ENCODE results near the gene AFAP1L2.

AFAP1L2 gene

GRCh38 chr10:114283535-114284234 is 120.6 kb downstream of the AFAP1L2 start:
- no peak for DNase-seq

- DNase-seq: no peak
These were observed 121.2 kb downstream of the AFAP1L2 start for GRCh38 chr10:114283091-114283490.

- no peak for DNase-seq
These were observed 121.8 kb downstream of the AFAP1L2 start for GRCh38 chr10:114282526-114282925.

GRCh38 chr10:114281461-114281860 is 122.8 kb downstream of the AFAP1L2 start:
- DNase-seq: no peak

DNA sequence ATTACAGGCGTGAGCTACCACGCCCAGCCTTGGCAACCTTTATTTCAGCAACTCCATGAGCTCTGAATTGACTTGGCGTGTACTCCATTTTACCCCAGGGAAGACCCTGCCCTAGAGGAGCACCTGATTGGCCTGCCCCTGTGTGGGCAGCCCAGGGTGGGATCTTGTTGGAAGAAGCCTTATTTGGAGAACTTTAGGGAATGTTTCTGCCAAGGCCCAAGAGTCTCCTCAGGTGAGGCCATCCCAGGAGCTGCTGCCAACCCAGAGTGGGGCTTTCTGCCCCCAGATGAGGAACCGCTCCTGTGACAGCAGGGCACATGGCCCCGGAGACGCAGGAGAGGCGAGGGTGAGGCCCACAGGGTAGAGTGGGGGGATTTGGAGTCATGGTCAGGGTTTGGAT is 123.3 kb downstream of the AFAP1L2 start:
- DNase-seq: no peak

GRCh38 chr10:114279901-114280644 is 124.2 kb downstream of the AFAP1L2 start:
- DNase-seq: no peak

- DNase-seq: no peak
These were observed 125.0 kb downstream of the AFAP1L2 start for GRCh38 chr10:114279289-114279688.

- no peak for DNase-seq
These were observed 125.5 kb downstream of the AFAP1L2 start for GRCh38 chr10:114278884-114279191.

- no peak for DNase-seq
These were observed 126.0 kb downstream of the AFAP1L2 start for GRCh38 chr10:114278140-114278883.

DNA sequence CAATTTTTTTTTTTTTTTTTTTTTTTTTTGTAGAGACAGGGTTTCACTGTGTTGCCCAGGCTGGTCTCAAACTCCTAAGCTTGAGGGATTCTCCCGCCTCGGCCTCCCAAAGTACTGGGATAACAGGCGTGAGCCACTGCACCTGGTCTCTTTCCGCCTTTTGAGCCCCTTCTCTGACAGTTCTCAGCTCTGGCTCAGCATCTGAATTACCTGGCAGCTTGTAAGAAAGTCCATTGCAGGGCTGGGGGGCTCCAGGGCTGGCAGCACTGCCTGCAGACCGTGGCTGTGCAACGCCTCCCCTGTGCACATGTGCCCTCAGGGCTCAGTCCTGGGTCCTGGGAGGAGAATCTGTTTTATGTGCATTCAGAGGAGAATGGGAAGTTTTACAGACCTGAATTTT is 127.6 kb downstream of the AFAP1L2 start:
- no peak for DNase-seq

DNA sequence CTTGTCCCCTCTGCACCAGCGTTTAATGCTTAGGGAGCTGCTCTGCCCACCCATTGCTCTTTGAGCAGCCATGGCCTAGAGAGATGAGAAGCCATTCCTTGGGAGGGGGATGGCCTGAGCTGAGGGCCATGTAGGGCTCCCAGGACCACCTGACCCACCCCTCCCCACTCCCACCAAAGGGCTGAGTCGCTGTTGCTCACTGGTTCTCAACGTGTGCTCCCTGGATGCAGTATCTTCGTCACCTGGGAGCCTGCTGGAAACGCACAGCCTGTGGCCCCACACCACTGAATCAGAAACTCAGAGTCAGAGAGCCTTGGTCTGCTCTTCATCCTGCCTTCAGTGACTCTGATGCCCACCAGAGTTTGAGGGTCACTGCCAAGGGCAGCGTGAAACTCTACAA is 128.2 kb downstream of the AFAP1L2 start:
- DNase-seq: no peak

- DNase-seq: no peak
These were observed 129.5 kb downstream of the AFAP1L2 start for GRCh38 chr10:114274616-114275453.

- no peak for DNase-seq
These were observed 130.4 kb downstream of the AFAP1L2 start for GRCh38 chr10:114273910-114274309.

DNA sequence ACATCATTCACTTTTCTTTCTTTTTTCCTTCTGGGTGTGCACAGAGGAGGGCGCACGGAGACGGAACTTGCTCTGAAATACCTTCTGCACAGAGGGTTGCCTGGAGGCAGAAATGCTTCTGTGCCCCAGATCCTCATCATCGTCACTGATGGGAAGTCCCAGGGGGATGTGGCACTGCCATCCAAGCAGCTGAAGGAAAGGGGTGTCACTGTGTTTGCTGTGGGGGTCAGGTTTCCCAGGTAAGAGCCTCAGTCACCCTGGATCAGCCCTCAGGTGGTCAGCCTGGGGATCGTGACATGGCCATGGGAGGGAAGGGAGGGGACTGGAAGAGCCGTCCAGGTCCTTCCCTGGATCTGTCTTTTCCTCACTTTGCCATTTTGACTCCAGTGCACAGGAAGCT is 131.6 kb downstream of the AFAP1L2 start:
- no peak for DNase-seq

DNA sequence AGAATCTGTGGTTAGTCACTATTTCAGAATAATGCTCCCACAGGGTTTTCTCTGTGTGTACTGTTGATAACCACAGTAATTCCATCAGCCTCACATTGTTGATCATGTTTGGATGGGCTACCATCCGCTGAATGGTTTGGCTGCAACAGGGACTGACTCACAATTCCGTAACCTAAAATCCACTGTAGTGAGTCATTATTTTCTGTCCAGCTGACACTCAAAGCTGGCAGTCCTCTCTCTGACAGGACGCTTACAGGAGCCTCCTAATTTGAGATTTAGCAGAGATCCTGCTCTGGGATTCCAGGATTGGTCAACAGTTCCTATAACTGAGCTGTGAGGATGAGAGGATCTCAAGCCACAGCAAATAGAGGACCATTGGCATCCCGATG is 132.5 kb downstream of the AFAP1L2 start:
- peak; percentile 42 for DNase-seq

GRCh38 chr10:114271075-114271778 is 133.1 kb downstream of the AFAP1L2 start:
- no peak for DNase-seq

- DNase-seq: no peak
These were observed 137.8 kb downstream of the AFAP1L2 start for GRCh38 chr10:114266521-114266920.

DNA sequence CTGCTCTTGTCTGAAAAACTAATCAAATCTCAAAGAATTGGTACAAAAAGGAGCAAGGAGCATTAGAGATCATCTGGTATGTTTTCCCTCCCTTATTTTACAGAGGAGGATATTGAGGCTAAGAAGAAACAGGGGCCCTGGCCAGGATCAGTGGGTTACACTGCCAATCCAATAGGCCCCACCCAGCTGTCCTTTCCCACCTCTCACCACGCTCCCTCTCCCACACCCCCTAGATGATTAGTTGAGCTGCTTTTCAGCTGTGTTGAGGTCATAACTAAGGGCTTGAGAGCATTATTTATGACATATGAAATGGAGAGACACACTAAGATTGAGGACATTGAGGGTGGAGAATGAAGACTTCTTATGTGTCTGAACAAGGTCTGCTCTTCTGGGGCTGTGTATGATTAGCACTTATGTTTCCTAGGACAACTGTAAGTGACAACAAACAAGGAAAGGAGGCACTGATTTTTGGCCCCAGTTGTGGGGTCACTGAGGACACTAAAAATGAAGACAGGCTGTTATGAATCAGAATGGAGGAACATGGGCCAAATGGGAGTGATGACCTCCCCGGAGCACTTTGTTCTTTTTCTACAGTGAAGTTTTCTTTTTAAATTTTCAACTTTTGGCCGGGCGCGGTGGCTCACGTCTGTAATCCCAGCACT is 138.8 kb downstream of the AFAP1L2 start:
- peak; percentile 35 for DNase-seq

DNA sequence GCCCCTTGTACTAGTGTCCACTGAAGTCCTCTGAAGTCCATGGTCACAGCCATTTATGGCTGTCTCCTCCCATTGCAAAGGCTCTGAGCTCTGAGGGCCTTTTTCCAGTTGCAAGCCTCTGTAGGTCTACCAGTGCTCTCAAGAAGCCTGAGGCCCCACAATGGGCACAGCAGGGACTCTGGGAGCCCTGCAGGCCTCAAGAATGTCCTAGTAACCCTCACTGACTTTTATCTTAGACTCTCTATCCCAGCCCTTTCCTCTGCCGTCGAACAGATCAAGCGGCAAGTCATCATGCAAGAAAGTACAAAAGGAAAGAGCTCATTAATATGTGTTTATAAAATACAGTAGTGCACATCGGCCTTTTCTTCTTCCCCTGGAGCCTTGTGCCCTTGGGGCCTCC is 141.8 kb downstream of the AFAP1L2 start:
- DNase-seq: no peak

DNA sequence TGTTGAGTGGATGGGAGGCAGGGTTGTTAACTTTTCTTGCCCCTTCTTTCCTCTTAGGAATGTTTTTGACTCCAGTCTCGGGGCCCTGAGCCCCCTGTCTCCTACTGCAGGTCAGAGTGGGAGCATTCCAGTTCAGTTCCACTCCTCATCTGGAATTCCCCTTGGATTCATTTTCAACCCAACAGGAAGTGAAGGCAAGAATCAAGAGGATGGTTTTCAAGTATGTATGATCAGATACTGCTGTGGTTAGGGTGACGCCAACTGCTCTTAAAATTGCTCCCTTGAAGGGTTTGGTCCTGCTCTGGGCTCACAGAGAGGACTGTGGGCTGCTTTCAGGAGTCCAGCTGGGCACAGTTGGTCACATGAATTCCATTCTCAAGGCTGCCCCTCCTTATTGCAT is 143.2 kb downstream of the AFAP1L2 start:
- no peak for DNase-seq

DNA sequence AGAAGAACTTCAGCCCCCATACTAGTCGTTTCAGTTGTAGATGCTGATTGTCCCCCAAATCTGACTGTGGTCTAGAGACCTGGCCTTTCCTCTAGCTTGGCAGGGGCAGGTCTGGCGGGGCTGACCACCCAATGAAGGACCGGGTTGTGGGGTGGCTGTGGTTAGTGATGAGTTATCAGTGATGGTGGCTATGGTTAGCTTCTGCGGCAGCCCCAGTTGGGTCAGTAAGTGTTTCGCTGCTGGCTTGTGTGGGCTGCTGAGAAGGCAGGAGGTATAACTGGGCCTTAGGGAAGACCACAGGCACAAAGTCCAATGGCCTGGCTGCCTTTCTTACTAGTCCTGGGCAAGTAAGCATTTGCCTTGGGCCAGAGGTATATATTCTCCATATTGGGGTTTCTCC is 143.9 kb downstream of the AFAP1L2 start:
- DNase-seq: no peak

DNA sequence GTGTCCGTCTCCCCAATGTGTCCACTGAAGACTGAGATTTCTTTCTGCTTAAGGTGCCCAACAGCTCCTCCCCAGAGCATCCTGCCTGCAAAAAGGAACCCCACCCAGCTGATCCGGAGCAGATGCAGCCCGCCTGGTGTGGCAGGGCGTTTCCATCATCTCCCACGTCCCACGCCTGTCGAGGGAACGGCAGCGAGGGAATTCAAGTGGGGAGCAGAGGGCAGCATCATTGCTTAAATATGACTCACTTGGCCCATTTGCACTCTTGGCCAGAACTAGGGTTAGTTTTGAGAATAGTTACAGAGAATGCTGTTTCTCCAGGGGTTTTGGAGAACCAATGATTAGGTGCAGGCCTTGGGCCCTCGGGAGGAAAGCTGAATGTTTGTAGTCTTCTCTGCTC is 144.5 kb downstream of the AFAP1L2 start:
- DNase-seq: no peak
